Measurements from ENCODE around the gene DVL2. TPM values are rescaled to one million over a fixed set of nuclear protein-coding genes. Genes with fewer than 3 reads are reported as not detected.

The DVL2 gene
- polyA plus RNA-seq, 1 donor from 2014 or later = 41.1 TPM

DNA sequence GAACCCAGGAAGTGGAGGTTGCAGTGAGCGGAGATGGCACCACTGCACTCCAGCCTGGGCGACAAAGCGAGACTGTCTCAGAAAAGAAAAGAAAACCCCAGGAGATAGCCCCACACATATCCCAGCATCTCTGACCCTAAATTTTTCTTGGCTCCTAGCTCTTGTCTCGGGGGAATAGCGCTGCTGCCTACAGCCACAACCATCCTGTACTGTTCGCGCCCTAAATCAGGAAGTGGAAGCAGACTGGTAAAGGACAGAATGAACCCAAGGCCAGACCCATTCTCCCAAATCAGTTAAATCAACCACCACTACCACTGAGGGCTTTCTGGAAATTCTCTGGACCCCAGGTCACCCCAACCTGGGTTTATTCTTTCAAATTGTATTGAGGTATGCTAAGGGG lies 15.5 kb upstream of the DVL2 start:
- peak overlapping the region; percentile 88 for H3K9ac ChIP-seq (ENCODE audit: low read length)
- no peaks in the 10 kb centered on the region for H3K36me3 ChIP-seq (ENCODE audit: insufficient read depth, low read length)
- peak overlapping the region; percentile 70 for H3K4me3 ChIP-seq (ENCODE audit: low read length)
- no peak overlapping the region for H2AFZ ChIP-seq (ENCODE audit: low read depth, low read length)
- H4K20me1 ChIP-seq (ENCODE audit: insufficient read depth) = no peaks in the 10 kb centered on the region
- no peaks in the 10 kb centered on the region for H3K9me3 ChIP-seq (ENCODE audit: low read length)
- H3K79me2 ChIP-seq (replicated peaks; ENCODE audit: insufficient read depth, low read length) = peaks cover 55% of the 10 kb centered on the region
- H3K27me3 ChIP-seq (ENCODE audit: insufficient read depth, low read depth, low read length) = no peaks in the 10 kb centered on the region
- peak overlapping the region; percentile 80 for H3K4me2 ChIP-seq (ENCODE audit: low read length)
- H3F3A ChIP-seq (ENCODE audit: insufficient read depth, low read length, poor library complexity, severe bottlenecking) = no peaks in the 10 kb centered on the region
- H3K27ac ChIP-seq (ENCODE audit: low read length) = no peak overlapping the region
- H3K9me2 ChIP-seq (ENCODE audit: insufficient read depth, low read length) = no peaks in the 10 kb centered on the region
- TF ChIP-seq TAF1 (IDR thresholded peaks at IDR 0.05; ENCODE audit: low read depth) (no peak), SMC3 (conservative IDR thresholded peaks at IDR 0.05; ENCODE audit: poor library complexity) (no peak), POLR2AphosphoS5 (IDR thresholded peaks at IDR 0.05) (no peak), MXI1 (conservative IDR thresholded peaks at IDR 0.05; ENCODE audit: poor library complexity, severe bottlenecking) (no peak), EZH2 (IDR thresholded peaks at IDR 0.05; ENCODE audit: borderline replicate concordance, insufficient read depth, low read length, poor library complexity, severe bottlenecking) (no peak)
- TF ChIP-seq, protein P1, sequence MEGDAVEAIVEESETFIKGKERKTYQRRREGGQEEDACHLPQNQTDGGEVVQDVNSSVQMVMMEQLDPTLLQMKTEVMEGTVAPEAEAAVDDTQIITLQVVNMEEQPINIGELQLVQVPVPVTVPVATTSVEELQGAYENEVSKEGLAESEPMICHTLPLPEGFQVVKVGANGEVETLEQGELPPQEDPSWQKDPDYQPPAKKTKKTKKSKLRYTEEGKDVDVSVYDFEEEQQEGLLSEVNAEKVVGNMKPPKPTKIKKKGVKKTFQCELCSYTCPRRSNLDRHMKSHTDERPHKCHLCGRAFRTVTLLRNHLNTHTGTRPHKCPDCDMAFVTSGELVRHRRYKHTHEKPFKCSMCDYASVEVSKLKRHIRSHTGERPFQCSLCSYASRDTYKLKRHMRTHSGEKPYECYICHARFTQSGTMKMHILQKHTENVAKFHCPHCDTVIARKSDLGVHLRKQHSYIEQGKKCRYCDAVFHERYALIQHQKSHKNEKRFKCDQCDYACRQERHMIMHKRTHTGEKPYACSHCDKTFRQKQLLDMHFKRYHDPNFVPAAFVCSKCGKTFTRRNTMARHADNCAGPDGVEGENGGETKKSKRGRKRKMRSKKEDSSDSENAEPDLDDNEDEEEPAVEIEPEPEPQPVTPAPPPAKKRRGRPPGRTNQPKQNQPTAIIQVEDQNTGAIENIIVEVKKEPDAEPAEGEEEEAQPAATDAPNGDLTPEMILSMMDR (IDR thresholded peaks at IDR 0.05; ENCODE audit: poor library complexity, severe bottlenecking) = no peak

DNA sequence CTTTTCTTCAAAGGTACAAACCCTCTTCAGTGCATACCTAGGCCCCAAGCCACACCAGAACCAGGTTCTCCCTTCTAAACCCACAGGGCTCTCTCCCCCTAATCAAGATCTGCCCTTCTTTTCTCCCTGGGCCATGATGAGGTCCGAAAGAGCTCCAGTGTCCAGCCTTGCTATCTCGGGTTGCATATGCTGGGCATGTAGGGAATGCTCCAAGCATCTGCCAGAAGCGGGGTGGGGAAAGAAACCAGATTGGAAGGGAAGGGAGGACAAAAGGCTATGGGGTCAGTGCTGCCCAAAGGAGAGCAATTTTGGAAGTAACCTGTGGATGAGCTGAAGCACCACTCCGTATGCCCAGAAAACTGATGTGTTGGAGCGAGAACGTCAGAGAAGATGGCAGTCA lies 14.9 kb upstream of the DVL2 start:
- no peak overlapping the region for H3K27ac ChIP-seq (ENCODE audit: low read length)
- no peaks in the 10 kb centered on the region for H3K36me3 ChIP-seq (ENCODE audit: insufficient read depth, low read length)
- H3F3A ChIP-seq (ENCODE audit: insufficient read depth, low read length, poor library complexity, severe bottlenecking) = no peaks in the 10 kb centered on the region
- no peaks in the 10 kb centered on the region for H3K27me3 ChIP-seq (ENCODE audit: insufficient read depth, low read depth, low read length)
- H2AFZ ChIP-seq (ENCODE audit: low read depth, low read length) = no peak overlapping the region
- no peak overlapping the region for H3K9ac ChIP-seq (ENCODE audit: low read length)
- H3K9me3 ChIP-seq (ENCODE audit: low read length) = no peaks in the 10 kb centered on the region
- H3K4me3 ChIP-seq (ENCODE audit: low read length) = peak overlapping the region; percentile 70
- no peaks in the 10 kb centered on the region for H3K9me2 ChIP-seq (ENCODE audit: insufficient read depth, low read length)
- no peaks in the 10 kb centered on the region for H4K20me1 ChIP-seq (ENCODE audit: insufficient read depth)
- H3K79me2 ChIP-seq (replicated peaks; ENCODE audit: insufficient read depth, low read length) = peaks cover 55% of the 10 kb centered on the region
- peak overlapping the region; percentile 51 for H3K4me2 ChIP-seq (ENCODE audit: low read length)
- TF ChIP-seq EZH2 (IDR thresholded peaks at IDR 0.05; ENCODE audit: borderline replicate concordance, insufficient read depth, low read length, poor library complexity, severe bottlenecking) = no peak
- no peak for TF ChIP-seq TAF1 (IDR thresholded peaks at IDR 0.05; ENCODE audit: low read depth)
- TF ChIP-seq, protein P2, sequence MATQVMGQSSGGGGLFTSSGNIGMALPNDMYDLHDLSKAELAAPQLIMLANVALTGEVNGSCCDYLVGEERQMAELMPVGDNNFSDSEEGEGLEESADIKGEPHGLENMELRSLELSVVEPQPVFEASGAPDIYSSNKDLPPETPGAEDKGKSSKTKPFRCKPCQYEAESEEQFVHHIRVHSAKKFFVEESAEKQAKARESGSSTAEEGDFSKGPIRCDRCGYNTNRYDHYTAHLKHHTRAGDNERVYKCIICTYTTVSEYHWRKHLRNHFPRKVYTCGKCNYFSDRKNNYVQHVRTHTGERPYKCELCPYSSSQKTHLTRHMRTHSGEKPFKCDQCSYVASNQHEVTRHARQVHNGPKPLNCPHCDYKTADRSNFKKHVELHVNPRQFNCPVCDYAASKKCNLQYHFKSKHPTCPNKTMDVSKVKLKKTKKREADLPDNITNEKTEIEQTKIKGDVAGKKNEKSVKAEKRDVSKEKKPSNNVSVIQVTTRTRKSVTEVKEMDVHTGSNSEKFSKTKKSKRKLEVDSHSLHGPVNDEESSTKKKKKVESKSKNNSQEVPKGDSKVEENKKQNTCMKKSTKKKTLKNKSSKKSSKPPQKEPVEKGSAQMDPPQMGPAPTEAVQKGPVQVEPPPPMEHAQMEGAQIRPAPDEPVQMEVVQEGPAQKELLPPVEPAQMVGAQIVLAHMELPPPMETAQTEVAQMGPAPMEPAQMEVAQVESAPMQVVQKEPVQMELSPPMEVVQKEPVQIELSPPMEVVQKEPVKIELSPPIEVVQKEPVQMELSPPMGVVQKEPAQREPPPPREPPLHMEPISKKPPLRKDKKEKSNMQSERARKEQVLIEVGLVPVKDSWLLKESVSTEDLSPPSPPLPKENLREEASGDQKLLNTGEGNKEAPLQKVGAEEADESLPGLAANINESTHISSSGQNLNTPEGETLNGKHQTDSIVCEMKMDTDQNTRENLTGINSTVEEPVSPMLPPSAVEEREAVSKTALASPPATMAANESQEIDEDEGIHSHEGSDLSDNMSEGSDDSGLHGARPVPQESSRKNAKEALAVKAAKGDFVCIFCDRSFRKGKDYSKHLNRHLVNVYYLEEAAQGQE (IDR thresholded peaks at IDR 0.05; ENCODE audit: borderline replicate concordance) = no peak
- TF ChIP-seq EP300 (conservative IDR thresholded peaks at IDR 0.05; ENCODE audit: poor library complexity, severe bottlenecking) = no peak
- TF ChIP-seq POLR2AphosphoS5 (IDR thresholded peaks at IDR 0.05) = no peak
- no peak for TF ChIP-seq SMC3 (conservative IDR thresholded peaks at IDR 0.05; ENCODE audit: poor library complexity)
- TF ChIP-seq, protein P1 (IDR thresholded peaks at IDR 0.05; ENCODE audit: poor library complexity, severe bottlenecking) = no peak
- no peak for TF ChIP-seq MXI1 (conservative IDR thresholded peaks at IDR 0.05; ENCODE audit: poor library complexity, severe bottlenecking)
- no peak for TF ChIP-seq RAD21 (conservative IDR thresholded peaks at IDR 0.05)
